Coronary artery (tissue), 2 donors: Measurements from ENCODE around the gene IFIT1.
"Not testable (repeated sequence)": the region's sequence is repeated elsewhere in the genome, so short reads cannot be mapped to it uniquely, and the experiment has no call there.

Source experiments
- DNase-seq: peaks from one replicate; pipeline ENCODE4 v3.0.0-alpha.2; 2017; ENCODE audit warnings: low spot score
- H3K27ac ChIP-seq, 2 donors: fragments of 200-600 bp; sonication (generic); one replicate each; pipeline ENCODE4 v1.5.1; 2016 to 2019
- H3K4me3 ChIP-seq: fragments of 200-600 bp; sonication (generic); 2 replicates; pipeline ENCODE4 v1.5.1; 2016; ENCODE audit warnings: mild to moderate bottlenecking, moderate library complexity
- CTCF ChIP-seq: fragments of 200-600 bp; sonication (generic); IDR thresholded peaks from one replicate; pipeline ENCODE4 v1.5.1; 2019; ENCODE audit warnings: antibody characterized with exemption

The IFIT1 gene

GRCh38 chr10:89399956-89400355 is 7.5 kb downstream of the IFIT1 start:
- no peak for DNase-seq
- H3K27ac ChIP-seq, result no peak overlapping the region
- H3K4me3 ChIP-seq, result no peak overlapping the region
- no peak for TF ChIP-seq CTCF

GRCh38 chr10:89403043-89403442 is 10.6 kb downstream of the IFIT1 start:
- TF ChIP-seq CTCF, result no peak
- H3K4me3 ChIP-seq, result no peak overlapping the region
- DNase-seq, result no peak
- no peak overlapping the region for H3K27ac ChIP-seq

- TF ChIP-seq CTCF, result no peak
- Histone ChIP-seq H3K4me3 (no peak overlapping the region), H3K27ac (no peak overlapping the region)
- DNase-seq, result no peak
Measured at GRCh38 chr10:89404104-89405047, 12.0 kb downstream of the IFIT1 start.

GRCh38 chr10:89406178-89406577 is 13.8 kb downstream of the IFIT1 start:
- H3K4me3 ChIP-seq, DNase-seq, H3K27ac ChIP-seq: not testable (repeated sequence)

GRCh38 chr10:89407792-89408191 is 15.4 kb downstream of the IFIT1 start:
- not testable (repeated sequence) for DNase-seq, H3K27ac ChIP-seq, H3K4me3 ChIP-seq

GRCh38 chr10:89409282-89409681 is 16.9 kb downstream of the IFIT1 start:
- not testable (repeated sequence) for DNase-seq, H3K4me3 ChIP-seq, H3K27ac ChIP-seq

- not testable (repeated sequence) for H3K27ac ChIP-seq, H3K4me3 ChIP-seq, DNase-seq
Measured at GRCh38 chr10:89410551-89410950, 18.1 kb downstream of the IFIT1 start.

- not testable (repeated sequence) for H3K27ac ChIP-seq, DNase-seq, H3K4me3 ChIP-seq
Measured at GRCh38 chr10:89411135-89411534, 18.7 kb downstream of the IFIT1 start.

- not testable (repeated sequence) for DNase-seq, H3K27ac ChIP-seq, H3K4me3 ChIP-seq
Measured at GRCh38 chr10:89412276-89412675, 19.9 kb downstream of the IFIT1 start.

- peak overlapping the region in 1 of 2 donors; percentile 92 for H3K27ac ChIP-seq
- DNase-seq, result no peak
- TF ChIP-seq CTCF, result no peak
- peak overlapping the region; percentile 85 for H3K4me3 ChIP-seq
Measured at GRCh38 chr10:89413398-89413912, 21.0 kb downstream of the IFIT1 start.
